Measurements from ENCODE around the gene KRT4.

Gene KRT4

GRCh38 chr12:52787324-52788191 lies 26.4 kb downstream of the KRT4 start:
- Histone ChIP-seq H3K56ac (ENCODE audit: low read length) (no peak overlapping the region), H2AK5ac (ENCODE audit: low read length) (no peak overlapping the region), H4K8ac (ENCODE audit: low read depth, low read length) (no peak overlapping the region), H2BK120ac (ENCODE audit: low read depth, low read length) (no peak overlapping the region), H3K23ac (ENCODE audit: low read length) (no peak overlapping the region), H3K4me2 (ENCODE audit: low read length) (no peak overlapping the region), H2BK5ac (ENCODE audit: low read length) (no peak overlapping the region), H4K5ac (ENCODE audit: low read length) (no peak overlapping the region), H3K79me2 (ENCODE audit: control insufficient read depth, insufficient read depth, low read length) (no peaks in the 10 kb centered on the region), H3K4me1 (ENCODE audit: control insufficient read depth, low read depth, low read length) (no peaks in the 10 kb centered on the region), H3K4ac (ENCODE audit: low read depth, low read length) (no peak overlapping the region), H3K36me3 (ENCODE audit: control insufficient read depth, insufficient read depth, low read length) (no peaks in the 10 kb centered on the region), H3K79me1 (ENCODE audit: low read length) (no peaks in the 10 kb centered on the region), H3K27me3 (ENCODE audit: insufficient read depth, low read length, poor library complexity) (no peaks in the 10 kb centered on the region), H2BK15ac (replicated peaks; ENCODE audit: low read depth) (no peak overlapping the region), H3K18ac (ENCODE audit: low read length) (no peak overlapping the region), H3K9ac (ENCODE audit: low read length) (no peak overlapping the region), H3K27ac (ENCODE audit: low read depth, low read length) (no peak overlapping the region), H3K4me3 (ENCODE audit: low read length) (no peak overlapping the region)
- WGBS (ENCODE audit: extremely low coverage, insufficient coverage, low lambda C conversion rate) = no CpG with 5 or more reads among the region's 6 CpGs
- no peak for DNase-seq

DNA sequence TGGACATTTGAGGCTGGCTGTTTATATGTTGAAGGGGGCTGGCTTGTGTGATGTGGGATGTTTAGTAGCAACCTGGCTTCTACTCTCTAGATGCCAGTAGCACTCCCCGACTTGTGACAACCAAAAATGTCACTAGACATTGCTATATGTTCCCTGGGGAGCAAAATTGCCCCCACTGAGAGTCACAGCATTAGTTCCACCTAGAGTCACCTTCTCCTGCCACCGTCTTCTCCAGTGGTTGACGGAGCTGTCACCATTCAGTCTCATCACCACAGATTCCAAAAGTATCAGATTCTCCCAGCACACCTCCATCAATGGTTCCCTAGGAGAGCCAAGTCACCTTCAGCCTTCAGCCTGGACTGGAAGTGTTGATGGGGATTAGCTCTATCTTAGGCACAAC lies 29.0 kb downstream of the KRT4 start:
- Histone ChIP-seq H3K36me3 (ENCODE audit: control insufficient read depth, insufficient read depth, low read length) (no peaks in the 10 kb centered on the region), H2AK5ac (ENCODE audit: low read length) (no peak overlapping the region), H3K4me1 (ENCODE audit: control insufficient read depth, low read depth, low read length) (no peaks in the 10 kb centered on the region), H3K4ac (ENCODE audit: low read depth, low read length) (no peak overlapping the region), H3K23ac (ENCODE audit: low read length) (no peak overlapping the region), H3K18ac (ENCODE audit: low read length) (no peak overlapping the region), H3K4me3 (ENCODE audit: low read length) (no peak overlapping the region), H3K27ac (ENCODE audit: low read depth, low read length) (no peak overlapping the region), H3K27me3 (ENCODE audit: insufficient read depth, low read length, poor library complexity) (no peaks in the 10 kb centered on the region), H3K79me1 (ENCODE audit: low read length) (no peaks in the 10 kb centered on the region), H3K4me2 (ENCODE audit: low read length) (no peak overlapping the region), H2BK5ac (ENCODE audit: low read length) (no peak overlapping the region), H3K79me2 (ENCODE audit: control insufficient read depth, insufficient read depth, low read length) (no peaks in the 10 kb centered on the region), H3K56ac (ENCODE audit: low read length) (no peak overlapping the region), H2BK120ac (ENCODE audit: low read depth, low read length) (no peak overlapping the region), H4K8ac (ENCODE audit: low read depth, low read length) (no peak overlapping the region), H3K9ac (ENCODE audit: low read length) (no peak overlapping the region), H4K5ac (ENCODE audit: low read length) (no peak overlapping the region), H2BK15ac (replicated peaks; ENCODE audit: low read depth) (no peak overlapping the region)
- DNase-seq = no peak
- WGBS (ENCODE audit: extremely low coverage, insufficient coverage, low lambda C conversion rate) = no CpG with 5 or more reads among the region's 3 CpGs

DNA sequence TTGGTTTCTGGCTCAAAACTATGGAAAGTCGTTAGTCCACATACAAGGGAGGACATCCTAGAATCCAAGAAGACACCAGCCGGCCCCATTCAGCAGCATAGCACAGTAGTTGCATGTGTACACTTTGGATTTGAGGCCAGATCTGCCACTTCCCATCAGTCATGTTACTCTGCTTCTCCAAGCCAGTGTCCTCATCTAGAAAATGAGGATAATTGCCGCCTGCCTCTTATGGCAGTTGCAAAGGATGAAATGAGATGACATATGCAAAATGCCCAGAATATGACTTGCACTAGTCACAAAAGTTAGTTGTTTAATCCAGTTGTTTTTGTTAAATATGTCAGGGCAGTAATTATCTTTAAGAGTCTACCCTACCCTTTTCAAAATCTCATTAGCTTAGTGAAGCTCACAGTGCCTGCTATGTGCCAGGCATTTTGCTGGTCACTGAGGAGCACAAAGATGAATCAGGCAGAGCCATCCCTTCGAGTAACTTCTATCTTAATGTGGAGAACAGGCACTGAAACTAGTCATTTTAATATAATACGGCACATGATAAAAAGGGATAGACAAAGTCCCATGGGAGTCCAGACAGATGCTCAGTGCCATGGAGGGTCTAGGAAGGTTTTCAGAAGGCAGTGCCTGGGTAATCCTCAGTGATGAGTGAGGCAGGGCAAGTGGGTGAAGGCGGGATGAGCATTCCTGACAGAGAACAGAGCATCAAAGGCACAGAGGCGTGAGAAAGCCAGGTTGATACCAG lies 30.2 kb downstream of the KRT4 start:
- no CpG with 5 or more reads among the region's 7 CpGs for WGBS (ENCODE audit: extremely low coverage, insufficient coverage, low lambda C conversion rate)
- Histone ChIP-seq H3K79me1 (ENCODE audit: low read length) (no peaks in the 10 kb centered on the region), H3K79me2 (ENCODE audit: control insufficient read depth, insufficient read depth, low read length) (no peaks in the 10 kb centered on the region), H3K4ac (ENCODE audit: low read depth, low read length) (no peak overlapping the region), H4K8ac (ENCODE audit: low read depth, low read length) (no peak overlapping the region), H3K9ac (ENCODE audit: low read length) (no peak overlapping the region), H3K4me2 (ENCODE audit: low read length) (no peak overlapping the region), H3K27ac (ENCODE audit: low read depth, low read length) (no peak overlapping the region), H2BK5ac (ENCODE audit: low read length) (no peak overlapping the region), H3K56ac (ENCODE audit: low read length) (no peak overlapping the region), H2BK120ac (ENCODE audit: low read depth, low read length) (no peak overlapping the region), H2BK15ac (replicated peaks; ENCODE audit: low read depth) (no peak overlapping the region), H3K23ac (ENCODE audit: low read length) (no peak overlapping the region), H3K18ac (ENCODE audit: low read length) (no peak overlapping the region), H3K4me3 (ENCODE audit: low read length) (no peak overlapping the region), H3K27me3 (ENCODE audit: insufficient read depth, low read length, poor library complexity) (no peaks in the 10 kb centered on the region), H3K4me1 (ENCODE audit: control insufficient read depth, low read depth, low read length) (no peaks in the 10 kb centered on the region), H2AK5ac (ENCODE audit: low read length) (no peak overlapping the region), H3K36me3 (ENCODE audit: control insufficient read depth, insufficient read depth, low read length) (no peaks in the 10 kb centered on the region), H4K5ac (ENCODE audit: low read length) (no peak overlapping the region)
- DNase-seq = no peak

DNA sequence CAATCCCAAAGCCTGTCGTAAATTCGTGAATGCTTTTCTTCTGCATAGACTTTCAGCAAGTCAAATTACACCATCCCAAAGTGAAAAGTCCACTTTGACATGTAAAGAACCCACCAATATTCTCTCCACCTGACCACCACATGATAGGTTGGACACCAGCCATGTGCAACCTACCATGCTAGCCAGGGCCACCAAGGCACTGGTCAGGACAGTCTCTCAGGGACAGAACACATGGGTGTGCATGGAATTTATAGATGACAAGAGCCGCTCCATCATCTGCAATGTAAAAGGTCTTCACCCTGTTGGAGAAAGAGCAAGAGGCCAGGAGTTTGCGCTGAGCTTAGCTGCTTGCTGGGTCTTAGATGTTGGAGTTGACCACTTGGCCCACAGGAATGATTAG lies 31.4 kb downstream of the KRT4 start:
- H3K4me1 ChIP-seq (ENCODE audit: control insufficient read depth, low read depth, low read length) = no peaks in the 10 kb centered on the region
- H3K27me3 ChIP-seq (ENCODE audit: insufficient read depth, low read length, poor library complexity) = no peaks in the 10 kb centered on the region

GRCh38 chr12:52781399-52782082 lies 32.4 kb downstream of the KRT4 start:
- H3K4me3 ChIP-seq (ENCODE audit: low read length) = no peak overlapping the region
- no peak overlapping the region for H3K23ac ChIP-seq (ENCODE audit: low read length)

More for the DNA sequence above, 31.4 kb downstream of the KRT4 start:
- Histone ChIP-seq H3K36me3 (ENCODE audit: control insufficient read depth, insufficient read depth, low read length) (no peaks in the 10 kb centered on the region), H3K79me1 (ENCODE audit: low read length) (no peaks in the 10 kb centered on the region), H4K8ac (ENCODE audit: low read depth, low read length) (no peak overlapping the region), H4K5ac (ENCODE audit: low read length) (no peak overlapping the region), H2AK5ac (ENCODE audit: low read length) (no peak overlapping the region), H3K4me3 (ENCODE audit: low read length) (no peak overlapping the region), H3K56ac (ENCODE audit: low read length) (no peak overlapping the region), H2BK15ac (replicated peaks; ENCODE audit: low read depth) (no peak overlapping the region), H3K79me2 (ENCODE audit: control insufficient read depth, insufficient read depth, low read length) (no peaks in the 10 kb centered on the region), H3K9ac (ENCODE audit: low read length) (no peak overlapping the region), H3K23ac (ENCODE audit: low read length) (no peak overlapping the region), H3K4ac (ENCODE audit: low read depth, low read length) (no peak overlapping the region), H3K27ac (ENCODE audit: low read depth, low read length) (no peak overlapping the region), H2BK120ac (ENCODE audit: low read depth, low read length) (no peak overlapping the region), H3K4me2 (ENCODE audit: low read length) (no peak overlapping the region), H2BK5ac (ENCODE audit: low read length) (no peak overlapping the region), H3K18ac (ENCODE audit: low read length) (no peak overlapping the region)
- no CpG with 5 or more reads among the region's 4 CpGs for WGBS (ENCODE audit: extremely low coverage, insufficient coverage, low lambda C conversion rate)
- no peak for DNase-seq

More at GRCh38 chr12:52781399-52782082, 32.4 kb downstream of the KRT4 start:
- WGBS (ENCODE audit: extremely low coverage, insufficient coverage, low lambda C conversion rate) = no CpG with 5 or more reads among the region's 4 CpGs
- DNase-seq = no peak
- no peaks in the 10 kb centered on the region for H3K36me3 ChIP-seq (ENCODE audit: control insufficient read depth, insufficient read depth, low read length)
- H4K8ac ChIP-seq (ENCODE audit: low read depth, low read length) = no peak overlapping the region
- H3K79me1 ChIP-seq (ENCODE audit: low read length) = no peaks in the 10 kb centered on the region
- no peaks in the 10 kb centered on the region for H3K27me3 ChIP-seq (ENCODE audit: insufficient read depth, low read length, poor library complexity)
- no peak overlapping the region for H2BK120ac ChIP-seq (ENCODE audit: low read depth, low read length)
- no peak overlapping the region for H2AK5ac ChIP-seq (ENCODE audit: low read length)
- no peak overlapping the region for H3K27ac ChIP-seq (ENCODE audit: low read depth, low read length)
- no peak overlapping the region for H4K5ac ChIP-seq (ENCODE audit: low read length)
- H3K4me2 ChIP-seq (ENCODE audit: low read length) = no peak overlapping the region
- H3K18ac ChIP-seq (ENCODE audit: low read length) = no peak overlapping the region
- H3K4ac ChIP-seq (ENCODE audit: low read depth, low read length) = no peak overlapping the region
- no peak overlapping the region for H3K56ac ChIP-seq (ENCODE audit: low read length)
- H3K4me1 ChIP-seq (ENCODE audit: control insufficient read depth, low read depth, low read length) = no peaks in the 10 kb centered on the region
- H3K9ac ChIP-seq (ENCODE audit: low read length) = no peak overlapping the region
- no peaks in the 10 kb centered on the region for H3K79me2 ChIP-seq (ENCODE audit: control insufficient read depth, insufficient read depth, low read length)
- no peak overlapping the region for H2BK5ac ChIP-seq (ENCODE audit: low read length)
- H2BK15ac ChIP-seq (replicated peaks; ENCODE audit: low read depth) = no peak overlapping the region
